Measurements from ENCODE around the gene SLC13A3. TPM values are rescaled to one million over a fixed set of nuclear protein-coding genes. Genes with fewer than 3 reads are reported as not detected.

Gene SLC13A3
- total RNA-seq, 1 donor from 2014 or later = 0.30 TPM

DNA sequence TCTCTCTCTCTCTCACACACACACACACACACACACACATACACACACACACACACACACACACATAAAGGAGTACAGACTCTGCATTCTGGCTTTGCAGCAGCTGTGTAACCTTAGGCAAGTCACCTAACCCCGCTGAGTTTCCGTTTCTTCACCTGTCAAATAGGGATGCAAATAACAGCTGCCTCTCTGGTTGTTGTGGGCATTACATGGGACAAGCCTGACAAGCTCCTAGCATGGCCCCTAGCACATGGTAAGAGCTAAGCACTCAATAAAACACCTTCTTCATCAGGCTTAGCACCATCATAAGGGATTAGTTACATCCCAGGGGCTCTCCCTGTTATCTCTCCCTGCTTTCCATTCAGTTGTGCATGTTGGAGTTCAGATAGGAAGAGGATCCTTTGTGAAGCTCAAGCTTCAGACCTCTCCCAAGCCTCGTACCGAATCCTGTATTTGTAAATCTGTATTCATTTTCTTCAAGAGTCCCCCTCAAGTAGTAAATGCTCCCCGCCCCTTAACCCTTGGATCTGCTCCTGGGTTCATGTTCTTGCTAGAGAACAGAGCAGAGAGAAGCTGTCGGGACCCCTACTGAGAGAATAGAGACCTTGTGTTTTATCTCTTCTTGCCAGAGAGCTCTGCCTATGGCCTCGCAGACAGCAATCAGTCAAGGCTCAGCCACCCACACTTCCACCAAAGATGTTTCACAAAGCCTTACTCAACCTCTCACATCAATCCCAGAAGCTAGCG, 2.2 kb downstream of the SLC13A3 start:
- peaks cover 46% of the 10 kb centered on the region for H3K27me3 ChIP-seq (ENCODE audit: low read depth)
- H3K4me3 ChIP-seq = no peak overlapping the region
- DNase-seq = no peak
- intact Hi-C loops (cut with micrococcal nuclease) = no loop called here
- no peaks in the 10 kb centered on the region for H3K9me3 ChIP-seq (replicated peaks)
- H3K4me1 ChIP-seq = peaks cover 9% of the 10 kb centered on the region
- TF ChIP-seq, protein P1, sequence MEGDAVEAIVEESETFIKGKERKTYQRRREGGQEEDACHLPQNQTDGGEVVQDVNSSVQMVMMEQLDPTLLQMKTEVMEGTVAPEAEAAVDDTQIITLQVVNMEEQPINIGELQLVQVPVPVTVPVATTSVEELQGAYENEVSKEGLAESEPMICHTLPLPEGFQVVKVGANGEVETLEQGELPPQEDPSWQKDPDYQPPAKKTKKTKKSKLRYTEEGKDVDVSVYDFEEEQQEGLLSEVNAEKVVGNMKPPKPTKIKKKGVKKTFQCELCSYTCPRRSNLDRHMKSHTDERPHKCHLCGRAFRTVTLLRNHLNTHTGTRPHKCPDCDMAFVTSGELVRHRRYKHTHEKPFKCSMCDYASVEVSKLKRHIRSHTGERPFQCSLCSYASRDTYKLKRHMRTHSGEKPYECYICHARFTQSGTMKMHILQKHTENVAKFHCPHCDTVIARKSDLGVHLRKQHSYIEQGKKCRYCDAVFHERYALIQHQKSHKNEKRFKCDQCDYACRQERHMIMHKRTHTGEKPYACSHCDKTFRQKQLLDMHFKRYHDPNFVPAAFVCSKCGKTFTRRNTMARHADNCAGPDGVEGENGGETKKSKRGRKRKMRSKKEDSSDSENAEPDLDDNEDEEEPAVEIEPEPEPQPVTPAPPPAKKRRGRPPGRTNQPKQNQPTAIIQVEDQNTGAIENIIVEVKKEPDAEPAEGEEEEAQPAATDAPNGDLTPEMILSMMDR (IDR thresholded peaks at IDR 0.05; ENCODE audit: borderline replicate concordance) = no peak
- H3K36me3 ChIP-seq = no peaks in the 10 kb centered on the region
- H3K27ac ChIP-seq (replicated peaks) = no peak overlapping the region

DNA sequence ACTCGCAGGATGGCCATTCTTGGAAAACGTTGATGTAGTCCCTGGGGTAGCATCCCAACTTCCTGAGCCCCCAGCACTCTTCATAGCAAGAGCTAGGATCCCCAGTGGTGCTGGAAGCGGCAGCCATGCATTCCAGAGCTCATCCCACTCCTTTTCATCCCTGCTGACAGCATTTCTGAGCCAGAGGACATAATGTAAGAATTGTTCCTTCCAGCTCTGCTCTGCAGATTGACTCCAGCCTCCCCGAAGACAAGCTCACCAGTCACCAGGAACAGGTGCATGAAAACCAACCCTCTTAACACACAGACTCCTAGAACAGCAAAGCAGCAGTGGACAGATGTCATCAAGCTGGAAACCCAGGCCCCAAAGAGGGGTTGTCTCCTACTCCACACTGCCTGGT, 3.8 kb downstream of the SLC13A3 start:
- Histone ChIP-seq H3K4me1 (peaks cover 9% of the 10 kb centered on the region), H3K36me3 (no peaks in the 10 kb centered on the region), H3K27me3 (ENCODE audit: low read depth) (peaks cover 30% of the 10 kb centered on the region), H3K9me3 (replicated peaks) (no peaks in the 10 kb centered on the region), H3K4me3 (no peak overlapping the region), H3K27ac (replicated peaks) (no peak overlapping the region)
- intact Hi-C loops (cut with micrococcal nuclease) = no loop called here
- TF ChIP-seq, protein P1 (IDR thresholded peaks at IDR 0.05; ENCODE audit: borderline replicate concordance) = no peak
- DNase-seq = no peak

DNA sequence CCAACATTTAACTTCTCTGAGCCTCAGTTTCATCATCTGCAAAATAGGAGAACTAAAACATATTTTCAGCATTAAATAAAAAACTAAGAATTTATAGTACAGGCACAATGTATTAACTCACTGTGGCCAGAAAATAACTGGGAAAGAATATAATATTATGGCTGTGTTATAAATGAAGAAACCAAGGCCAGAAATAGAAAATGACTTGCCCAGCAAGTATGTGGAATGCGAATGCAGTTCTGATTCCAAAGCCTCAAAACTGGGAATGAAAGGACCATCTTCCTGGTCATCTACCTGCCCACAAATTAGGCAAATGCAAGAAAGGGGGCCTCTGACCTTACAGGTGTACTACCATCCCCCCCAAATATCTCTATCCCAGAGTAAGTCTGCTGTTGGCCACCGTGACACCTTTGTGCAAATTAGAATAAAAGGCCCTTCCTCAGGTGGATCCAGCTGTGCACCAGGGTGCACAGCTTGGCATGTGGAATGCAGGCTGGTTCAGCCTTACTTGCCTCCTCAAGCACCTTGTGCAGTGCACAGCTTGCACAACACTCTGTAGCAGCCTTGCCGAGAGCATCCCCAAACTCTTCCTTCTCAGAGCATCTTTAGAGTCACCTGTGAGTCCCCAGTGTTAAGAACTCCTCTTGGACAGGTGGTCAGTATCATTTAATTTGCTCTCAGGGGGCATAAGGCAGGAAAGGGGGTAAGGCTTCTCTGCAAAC, 4.4 kb downstream of the SLC13A3 start:
- TF ChIP-seq, protein P1 (IDR thresholded peaks at IDR 0.05; ENCODE audit: borderline replicate concordance) = no peak
- H3K36me3 ChIP-seq = no peaks in the 10 kb centered on the region
- H3K4me3 ChIP-seq = no peak overlapping the region
- H3K9me3 ChIP-seq (replicated peaks) = no peaks in the 10 kb centered on the region
- peaks cover 9% of the 10 kb centered on the region for H3K4me1 ChIP-seq
- H3K27me3 ChIP-seq (ENCODE audit: low read depth) = peaks cover 23% of the 10 kb centered on the region
- H3K27ac ChIP-seq (replicated peaks) = no peak overlapping the region
- DNase-seq = no peak
- intact Hi-C loops (cut with micrococcal nuclease) = no loop called here

DNA sequence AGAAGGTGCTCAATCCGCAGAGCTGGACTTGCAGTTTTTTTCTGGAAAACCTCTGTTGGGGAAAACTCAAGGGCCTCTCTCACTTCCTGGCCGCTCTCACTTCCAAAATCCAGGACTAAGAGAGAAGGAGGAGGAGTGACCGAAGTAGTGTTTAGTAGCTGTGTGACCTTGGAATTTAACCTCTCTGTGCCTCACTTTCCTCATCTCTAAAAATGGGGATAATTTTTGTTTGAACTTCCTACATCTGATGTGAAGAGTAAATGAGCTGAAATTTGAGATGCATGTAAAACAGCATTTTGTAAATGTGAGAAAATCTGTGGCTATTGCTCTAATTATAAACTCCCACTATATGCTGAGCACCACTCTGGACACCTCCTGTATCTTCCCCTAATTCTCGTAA, 5.1 kb downstream of the SLC13A3 start:
- intact Hi-C loops (cut with micrococcal nuclease) = no loop called here
- no peak overlapping the region for H3K27ac ChIP-seq (replicated peaks)
- H3K9me3 ChIP-seq (replicated peaks) = no peaks in the 10 kb centered on the region
- peaks cover 16% of the 10 kb centered on the region for H3K27me3 ChIP-seq (ENCODE audit: low read depth)
- H3K4me3 ChIP-seq = no peak overlapping the region
- H3K4me1 ChIP-seq = peaks cover 6% of the 10 kb centered on the region
- TF ChIP-seq, protein P1 (IDR thresholded peaks at IDR 0.05; ENCODE audit: borderline replicate concordance) = no peak
- DNase-seq = no peak
- H3K36me3 ChIP-seq = no peaks in the 10 kb centered on the region

DNA sequence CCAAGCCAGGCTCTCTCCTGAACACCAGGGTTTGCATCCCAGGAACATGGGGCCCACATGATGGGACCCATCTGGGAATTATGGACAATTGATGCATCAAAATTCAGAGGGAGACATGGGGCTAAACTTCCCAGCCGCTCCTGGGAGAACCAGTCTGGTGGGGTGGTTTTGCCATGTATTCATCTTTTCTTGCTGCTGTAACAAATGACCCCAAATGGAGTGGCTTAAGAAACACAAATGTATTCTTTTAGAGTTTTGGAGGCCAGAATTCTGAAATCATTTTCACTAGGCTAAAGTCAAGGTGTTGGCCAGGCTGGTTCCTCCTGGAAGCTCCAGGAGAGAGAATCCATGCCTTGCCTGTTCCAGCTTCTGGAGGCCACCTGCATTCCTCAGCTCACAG, 6.5 kb downstream of the SLC13A3 start:
- Histone ChIP-seq H3K9me3 (replicated peaks) (no peaks in the 10 kb centered on the region), H3K4me1 (peaks cover 4% of the 10 kb centered on the region), H3K27ac (replicated peaks) (no peak overlapping the region), H3K27me3 (ENCODE audit: low read depth) (peaks cover 14% of the 10 kb centered on the region), H3K36me3 (no peaks in the 10 kb centered on the region), H3K4me3 (no peak overlapping the region)
- intact Hi-C loops (cut with micrococcal nuclease) = no loop called here
- DNase-seq = no peak
- TF ChIP-seq, protein P1 (IDR thresholded peaks at IDR 0.05; ENCODE audit: borderline replicate concordance) = no peak

Data from left ventricle myocardium inferior (tissue), 1 donor.